ENCODE data around the gene RPS21.

Gene RPS21

DNA sequence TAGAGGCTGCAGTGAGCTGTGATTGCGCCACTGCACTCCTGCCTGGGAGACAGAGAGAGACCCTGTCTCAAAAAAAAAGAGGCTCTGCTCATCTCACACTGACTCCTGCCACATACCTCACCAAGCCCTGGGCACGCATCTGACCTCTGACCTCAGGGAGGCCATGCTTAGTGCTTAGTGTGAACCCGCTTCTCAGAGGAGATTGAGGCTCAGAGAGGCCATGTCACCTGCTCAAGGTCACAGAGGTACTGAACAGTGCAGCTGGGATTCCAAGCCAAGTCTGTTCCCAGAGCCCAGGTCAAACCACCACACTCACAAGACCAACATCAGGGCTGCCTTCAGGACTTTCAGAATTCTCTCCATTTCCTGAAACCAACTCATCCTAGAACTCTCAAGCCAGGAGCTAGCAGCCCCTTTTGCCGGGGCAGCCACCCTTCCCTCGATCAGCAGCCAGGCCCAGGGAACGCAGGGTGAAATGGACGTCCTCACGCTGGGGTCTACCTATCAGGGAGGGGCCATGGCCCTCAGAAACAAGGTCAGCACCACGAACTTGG lies 17.3 kb downstream of the RPS21 start:
- FAIRE-seq, result no peak
- no peak for TF ChIP-seq POLR2AphosphoS5 (IDR thresholded peaks at IDR 0.05; ENCODE audit: low read depth, low read length)
- no peak for TF ChIP-seq POLR2A (IDR thresholded peaks at IDR 0.05; ENCODE audit: low read depth, low read length)
- TF ChIP-seq TAF1 (IDR thresholded peaks at IDR 0.05; ENCODE audit: borderline replicate concordance, low read depth, low read length), result no peak

GRCh38 chr20:62404761-62405107 lies 17.8 kb downstream of the RPS21 start:
- no peak for FAIRE-seq
- TF ChIP-seq TAF1 (IDR thresholded peaks at IDR 0.05; ENCODE audit: borderline replicate concordance, low read depth, low read length) (no peak), POLR2AphosphoS5 (IDR thresholded peaks at IDR 0.05; ENCODE audit: low read depth, low read length) (no peak), POLR2A (IDR thresholded peaks at IDR 0.05; ENCODE audit: low read depth, low read length) (no peak)

More for the DNA sequence above, 17.3 kb downstream of the RPS21 start:
- DNase-seq (ENCODE audit: insufficient read length), result no peak

DNA sequence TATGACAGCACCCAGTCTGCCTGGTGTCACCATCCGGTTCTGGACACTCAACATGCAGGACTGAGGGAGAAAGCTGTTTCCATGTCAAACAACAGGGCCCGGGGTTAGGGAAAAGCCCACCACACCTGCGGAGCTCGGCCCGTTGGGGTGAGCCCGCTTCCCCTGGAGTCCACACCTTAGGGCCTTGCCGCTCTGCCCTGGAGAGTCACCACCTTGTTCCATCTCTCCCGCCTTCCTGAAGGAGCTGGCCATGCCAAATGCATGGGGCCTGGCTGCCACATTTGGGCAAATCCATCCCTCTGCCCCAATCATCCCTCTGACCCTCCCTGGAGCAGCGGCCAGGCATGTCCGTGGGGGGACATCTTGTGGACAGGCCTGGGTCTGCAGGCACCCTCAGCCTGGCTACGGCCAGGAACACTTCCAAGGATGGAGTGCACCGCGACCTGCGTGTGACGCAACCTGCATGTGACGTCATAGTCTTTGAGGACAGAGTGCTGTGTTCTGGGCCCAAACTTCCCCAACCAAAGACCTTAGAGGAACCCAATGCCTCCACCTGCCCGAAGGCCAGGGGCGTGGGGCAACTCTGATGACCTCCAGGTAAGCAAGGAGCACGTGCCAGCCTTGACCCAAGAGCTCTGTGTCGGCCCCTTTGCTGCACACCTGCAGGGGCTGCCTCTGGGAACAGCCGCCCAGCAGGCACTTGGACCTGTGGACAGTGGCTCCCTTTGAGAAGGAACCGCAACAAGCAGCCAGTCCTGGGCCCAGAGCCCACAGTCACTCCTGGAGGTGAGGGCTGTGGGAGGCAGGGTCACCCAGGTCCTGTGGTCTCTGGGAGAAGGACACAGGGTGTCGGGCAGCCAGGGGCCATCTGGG lies 18.4 kb downstream of the RPS21 start:
- TF ChIP-seq POLR2AphosphoS5 (IDR thresholded peaks at IDR 0.05; ENCODE audit: low read depth, low read length) (no peak), TAF1 (IDR thresholded peaks at IDR 0.05; ENCODE audit: borderline replicate concordance, low read depth, low read length) (no peak), POLR2A (IDR thresholded peaks at IDR 0.05; ENCODE audit: low read depth, low read length) (no peak)
- no peak for DNase-seq (ENCODE audit: insufficient read length)
- FAIRE-seq, result no peak

More at GRCh38 chr20:62404761-62405107, 17.8 kb downstream of the RPS21 start:
- DNase-seq (ENCODE audit: insufficient read length), result no peak

DNA sequence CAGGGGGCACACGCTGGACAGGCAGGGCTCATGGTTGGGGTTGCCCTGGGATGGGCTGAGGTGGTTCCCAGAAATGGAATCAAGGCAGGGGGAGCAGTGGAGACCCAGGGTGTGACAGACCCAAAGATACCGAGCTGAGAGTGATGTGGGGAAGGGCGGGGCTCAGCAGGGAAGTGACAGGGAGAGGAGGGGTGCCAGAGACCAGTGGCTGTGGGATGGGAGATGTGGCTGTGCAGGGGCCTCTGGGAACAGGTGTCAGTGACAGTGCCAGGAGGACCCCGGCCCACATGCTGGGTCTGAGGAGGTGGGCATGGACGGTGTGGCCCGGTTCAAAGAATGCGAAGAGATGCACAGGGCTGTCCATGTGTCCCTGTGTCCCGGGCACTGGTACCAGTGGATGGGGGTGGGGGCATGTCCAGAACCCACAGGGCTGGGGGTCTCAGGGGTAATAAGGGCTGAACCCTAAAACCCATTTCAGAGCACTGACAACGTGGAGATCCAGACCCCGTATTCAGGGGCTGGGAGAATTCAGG lies 19.1 kb downstream of the RPS21 start:
- FAIRE-seq, result no peak
- TF ChIP-seq POLR2AphosphoS5 (IDR thresholded peaks at IDR 0.05; ENCODE audit: low read depth, low read length) (no peak), TAF1 (IDR thresholded peaks at IDR 0.05; ENCODE audit: borderline replicate concordance, low read depth, low read length) (no peak), POLR2A (IDR thresholded peaks at IDR 0.05; ENCODE audit: low read depth, low read length) (no peak)
- no peak for DNase-seq (ENCODE audit: insufficient read length)

DNA sequence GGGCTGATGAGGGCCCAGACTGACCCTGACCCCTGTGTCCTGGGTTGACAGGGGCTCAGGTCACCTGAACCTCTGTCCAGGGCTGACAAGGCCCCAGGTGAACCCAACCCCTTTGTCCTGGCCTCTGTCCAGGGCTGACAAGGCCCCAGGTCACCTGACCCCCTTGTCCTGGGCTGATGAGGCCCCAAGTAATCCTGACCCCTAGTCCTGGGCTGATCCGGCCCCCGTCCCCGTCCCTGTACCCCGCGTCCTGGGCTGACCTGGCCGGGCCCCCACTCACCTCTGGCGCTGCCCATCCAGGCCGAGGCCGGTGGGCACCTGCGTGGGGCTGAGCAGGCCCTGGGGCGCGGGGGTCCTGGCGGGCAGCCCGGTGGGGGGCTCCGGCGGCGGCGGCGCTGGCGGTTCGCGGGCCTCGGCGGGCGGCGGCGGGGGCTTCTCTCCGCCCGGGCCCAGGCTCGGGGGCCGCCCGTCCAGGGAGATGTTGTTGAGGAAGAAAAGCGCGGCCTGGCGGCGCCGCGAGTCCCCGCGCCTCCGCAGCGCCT lies 19.8 kb downstream of the RPS21 start:
- TF ChIP-seq POLR2AphosphoS5 (IDR thresholded peaks at IDR 0.05; ENCODE audit: low read depth, low read length) (no peak), POLR2A (IDR thresholded peaks at IDR 0.05; ENCODE audit: low read depth, low read length) (no peak), TAF1 (IDR thresholded peaks at IDR 0.05; ENCODE audit: borderline replicate concordance, low read depth, low read length) (no peak)
- FAIRE-seq (no peak), DNase-seq (ENCODE audit: insufficient read length) (no peak)

- TF ChIP-seq POLR2AphosphoS5 (IDR thresholded peaks at IDR 0.05; ENCODE audit: low read depth, low read length) (no peak), POLR2A (IDR thresholded peaks at IDR 0.05; ENCODE audit: low read depth, low read length) (peak; percentile 37; the same call in 1 of the 2 replicates), TAF1 (IDR thresholded peaks at IDR 0.05; ENCODE audit: borderline replicate concordance, low read depth, low read length) (peak; percentile 85)
- FAIRE-seq (peak; percentile 95), DNase-seq (ENCODE audit: insufficient read length) (peak; percentile 98)
Measured at GRCh38 chr20:62407221-62407992, 20.5 kb downstream of the RPS21 start, which contains the start of gene CABLES2. Gene CABLES2, minus strand, starts transcription at chr20:62407285. Its CDS starts 9 bp downstream, at chr20:62407276.

GRCh38 chr20:62408055-62408454 lies 21.2 kb downstream of the RPS21 start:
- TF ChIP-seq POLR2AphosphoS5 (IDR thresholded peaks at IDR 0.05; ENCODE audit: low read depth, low read length) (no peak), TAF1 (IDR thresholded peaks at IDR 0.05; ENCODE audit: borderline replicate concordance, low read depth, low read length) (no peak), POLR2A (IDR thresholded peaks at IDR 0.05; ENCODE audit: low read depth, low read length) (no peak)
- DNase-seq (ENCODE audit: insufficient read length) (no peak), FAIRE-seq (no peak)

DNA sequence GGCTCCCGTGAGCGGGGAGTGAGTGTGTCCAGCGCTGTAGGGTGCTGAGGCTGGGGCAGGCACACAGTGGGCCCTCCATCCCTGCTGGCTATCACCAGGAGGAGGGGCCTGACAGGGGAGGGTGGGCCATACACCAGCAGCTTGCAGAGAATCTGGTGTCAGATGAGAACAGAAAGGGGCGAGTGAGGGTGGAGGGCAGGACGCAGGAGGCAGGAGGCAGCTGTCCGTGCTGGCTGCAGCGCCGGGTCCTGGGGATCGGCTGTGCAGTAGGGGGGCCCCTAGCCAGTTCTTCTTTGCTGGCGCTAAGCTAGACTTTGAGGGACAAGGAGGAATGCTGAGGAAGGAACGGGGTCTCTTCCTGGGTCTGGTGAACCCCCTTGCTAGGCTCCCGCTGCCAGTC lies 21.7 kb downstream of the RPS21 start:
- FAIRE-seq (no peak), DNase-seq (ENCODE audit: insufficient read length) (no peak)
- TF ChIP-seq POLR2AphosphoS5 (IDR thresholded peaks at IDR 0.05; ENCODE audit: low read depth, low read length), result no peak
- no peak for TF ChIP-seq TAF1 (IDR thresholded peaks at IDR 0.05; ENCODE audit: borderline replicate concordance, low read depth, low read length)
- no peak for TF ChIP-seq POLR2A (IDR thresholded peaks at IDR 0.05; ENCODE audit: low read depth, low read length)

DNA sequence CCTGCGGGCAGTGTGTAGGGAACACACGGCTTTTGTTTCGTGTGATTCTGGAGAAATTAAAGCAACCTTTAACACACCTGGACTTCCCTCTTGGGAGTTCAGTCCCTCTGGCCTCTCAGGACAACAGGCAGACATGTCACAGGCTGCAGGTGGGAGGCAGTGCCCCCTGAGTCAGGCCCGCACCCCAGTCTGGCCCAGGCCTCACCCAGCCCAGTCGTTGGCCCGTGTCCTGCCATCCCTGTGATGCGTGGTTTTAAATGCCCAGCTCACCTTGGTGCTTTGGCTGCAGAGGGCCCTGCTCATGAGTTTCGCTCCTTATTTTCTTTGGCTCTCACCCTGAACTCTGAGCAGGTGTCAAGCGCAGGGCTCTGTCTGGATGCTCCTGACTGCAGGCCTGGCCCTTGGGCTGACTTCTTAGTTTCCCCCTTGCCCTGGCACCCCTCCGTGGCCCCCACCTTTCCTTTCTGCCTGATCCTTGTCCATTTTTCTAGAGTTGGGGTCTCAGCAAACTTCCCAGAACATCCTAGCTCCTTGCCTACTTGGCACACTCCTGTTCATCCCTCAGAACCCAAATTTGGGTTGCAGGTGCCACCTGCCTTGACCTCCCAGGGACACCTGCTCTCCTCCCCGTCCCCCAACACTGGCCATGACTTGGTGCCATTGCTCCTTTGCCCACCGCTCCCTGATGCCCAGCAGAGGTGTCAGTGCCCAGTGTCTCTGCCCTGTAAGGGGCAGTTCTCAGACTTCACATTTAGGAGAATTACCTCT lies 22.4 kb downstream of the RPS21 start:
- TF ChIP-seq POLR2A (IDR thresholded peaks at IDR 0.05; ENCODE audit: low read depth, low read length), result no peak
- no peak for TF ChIP-seq POLR2AphosphoS5 (IDR thresholded peaks at IDR 0.05; ENCODE audit: low read depth, low read length)
- no peak for TF ChIP-seq TAF1 (IDR thresholded peaks at IDR 0.05; ENCODE audit: borderline replicate concordance, low read depth, low read length)
- FAIRE-seq, result no peak
- DNase-seq (ENCODE audit: insufficient read length), result no peak

Data from GM12892 (cell line).